Measurements from ENCODE around the gene TCAF1.
"Not testable (repeated sequence)": the region's sequence is repeated elsewhere in the genome, so short reads cannot be mapped to it uniquely, and the experiment has no call there.

Gene TCAF1

GRCh38 chr7:143849785-143850479 lies 52.0 kb downstream of the TCAF1 start:
- no peak for DNase-seq

GRCh38 chr7:143848192-143848591 lies 53.8 kb downstream of the TCAF1 start:
- no peak for DNase-seq

GRCh38 chr7:143846692-143847091 lies 55.3 kb downstream of the TCAF1 start:
- DNase-seq: no peak

GRCh38 chr7:143841696-143842095 lies 60.3 kb downstream of the TCAF1 start:
- not testable (repeated sequence) for DNase-seq

GRCh38 chr7:143840062-143840461 lies 61.9 kb downstream of the TCAF1 start:
- DNase-seq: not testable (repeated sequence)

GRCh38 chr7:143837223-143837622 lies 64.8 kb downstream of the TCAF1 start:
- DNase-seq: not testable (repeated sequence)

- DNase-seq: not testable (repeated sequence)
Measured at GRCh38 chr7:143836622-143837021, 65.4 kb downstream of the TCAF1 start.

- not testable (repeated sequence) for DNase-seq
Measured at GRCh38 chr7:143836088-143836487, 65.9 kb downstream of the TCAF1 start.

GRCh38 chr7:143826578-143826977 lies 75.4 kb downstream of the TCAF1 start:
- DNase-seq: not testable (repeated sequence)

GRCh38 chr7:143824295-143825135 lies 77.5 kb downstream of the TCAF1 start:
- not testable (repeated sequence) for DNase-seq

- DNase-seq: not testable (repeated sequence)
Measured at GRCh38 chr7:143823634-143824294, 78.2 kb downstream of the TCAF1 start.

- DNase-seq: not testable (repeated sequence)
Measured at GRCh38 chr7:143821392-143822277, 80.3 kb downstream of the TCAF1 start.

GRCh38 chr7:143817873-143818272 lies 84.1 kb downstream of the TCAF1 start:
- DNase-seq: not testable (repeated sequence)

GRCh38 chr7:143816471-143817133 lies 85.4 kb downstream of the TCAF1 start:
- DNase-seq: not testable (repeated sequence)

- not testable (repeated sequence) for DNase-seq
Measured at GRCh38 chr7:143810639-143811038, 91.3 kb downstream of the TCAF1 start.

- not testable (repeated sequence) for DNase-seq
Measured at GRCh38 chr7:143806664-143807071, 95.3 kb downstream of the TCAF1 start.

All from HCEC 1CT (cell line).